HFFc6 (cell line): ENCODE results near the gene SSR1. TPM values are rescaled to one million over a fixed set of nuclear protein-coding genes. Genes with fewer than 3 reads are reported as not detected.

Experiments used
- DNase-seq: peaks from one replicate; pipeline ENCODE4 v3.0.0-alpha.2; 2018
- H3K27ac Mint-ChIP-seq: 2 replicates; pipeline ENCODE4 v1.8.0; 2020; ENCODE audit warnings: mild to moderate bottlenecking, mixed read lengths
- H3K27me3 Mint-ChIP-seq: 2 replicates; pipeline ENCODE4 v1.8.0; 2021; ENCODE audit warnings: mild to moderate bottlenecking, moderate library complexity, mixed read lengths; ENCODE audit not compliant: insufficient read depth
- H3K36me3 Mint-ChIP-seq: 2 replicates; pipeline ENCODE4 v1.8.0; 2021; ENCODE audit warnings: low read depth, mixed read lengths
- H3K4me1 Mint-ChIP-seq: 2 replicates; pipeline ENCODE4 v1.8.0; 2020; ENCODE audit warnings: low read depth, mixed read lengths
- H3K4me3 Mint-ChIP-seq: 2 replicates; pipeline ENCODE4 v1.8.0; 2020; ENCODE audit warnings: mild to moderate bottlenecking, moderate library complexity, mixed read lengths
- H3K9me3 Mint-ChIP-seq: 2 replicates; pipeline ENCODE4 v1.8.0; 2020; ENCODE audit warnings: mild to moderate bottlenecking, mixed read lengths
- CTCF ChIP-seq: fragments of 200-600 bp; sonication (generic); IDR thresholded peaks from 2 replicates; pipeline ENCODE4 v1.5.0; 2021; ENCODE audit warnings: antibody characterized with exemption, mild to moderate bottlenecking
- total RNA-seq, 6 experiments: library from RNA; stranded (reverse); fragmentation: NEBNext Ultra II Directional; extraction: Animal tissue kit (Norgen Biotek cat#: 25700); gene quantifications; 2 replicates in 1 of 6; 3 replicates in 5 of 6; pipeline ENCODE4 v1.2.3, GENCODE V29; 2021

Gene SSR1
- total RNA-seq, 6 experiments from 2014 or later = 279 to 334 (median 307) TPM

- no peak for DNase-seq
- H3K27me3 Mint-ChIP-seq = no peaks in the 10 kb centered on the region
- peak overlapping the region; percentile 49; the same call in 1 of the 2 replicates for H3K27ac Mint-ChIP-seq
- H3K9me3 Mint-ChIP-seq = no peaks in the 10 kb centered on the region
- H3K4me3 Mint-ChIP-seq = no peak overlapping the region
- peaks cover 29% of the 10 kb centered on the region for H3K36me3 Mint-ChIP-seq
- TF ChIP-seq CTCF = no peak
- H3K4me1 Mint-ChIP-seq = peaks cover 11% of the 10 kb centered on the region; the same call in 1 of the 2 replicates
Observed at GRCh38 chr6:7300926-7301325, 12.1 kb downstream of the SSR1 start.

- no peak overlapping the region for H3K27ac Mint-ChIP-seq
- H3K4me1 Mint-ChIP-seq = no peaks in the 10 kb centered on the region
- H3K36me3 Mint-ChIP-seq = peaks cover 30% of the 10 kb centered on the region
- no peak for DNase-seq
- no peak overlapping the region for H3K4me3 Mint-ChIP-seq
- no peaks in the 10 kb centered on the region for H3K9me3 Mint-ChIP-seq
- no peak for TF ChIP-seq CTCF
- no peaks in the 10 kb centered on the region for H3K27me3 Mint-ChIP-seq
Observed at GRCh38 chr6:7298113-7298512, 14.9 kb downstream of the SSR1 start.

GRCh38 chr6:7296602-7297001 lies 16.4 kb downstream of the SSR1 start:
- Mint-ChIP-seq H3K4me1 (no peaks in the 10 kb centered on the region), H3K9me3 (no peaks in the 10 kb centered on the region), H3K36me3 (peaks cover 35% of the 10 kb centered on the region), H3K4me3 (no peak overlapping the region), H3K27ac (no peak overlapping the region), H3K27me3 (no peaks in the 10 kb centered on the region; the same call in 1 of the 2 replicates)
- DNase-seq = no peak
- no peak for TF ChIP-seq CTCF

- H3K36me3 Mint-ChIP-seq = peaks cover 28% of the 10 kb centered on the region
- H3K27me3 Mint-ChIP-seq = no peaks in the 10 kb centered on the region; the same call in 1 of the 2 replicates
- no peak for TF ChIP-seq CTCF
- DNase-seq = no peak
- H3K4me1 Mint-ChIP-seq = no peaks in the 10 kb centered on the region
- no peaks in the 10 kb centered on the region for H3K9me3 Mint-ChIP-seq
- no peak overlapping the region for H3K27ac Mint-ChIP-seq
- no peak overlapping the region for H3K4me3 Mint-ChIP-seq
Observed at GRCh38 chr6:7295916-7296315, 17.1 kb downstream of the SSR1 start.

GRCh38 chr6:7292596-7293255 lies 20.3 kb downstream of the SSR1 start:
- H3K4me3 Mint-ChIP-seq = no peak overlapping the region
- no peak for DNase-seq

More at GRCh38 chr6:7292596-7293255, 20.3 kb downstream of the SSR1 start:
- peaks cover 24% of the 10 kb centered on the region for H3K36me3 Mint-ChIP-seq
- no peaks in the 10 kb centered on the region for H3K9me3 Mint-ChIP-seq
- H3K4me1 Mint-ChIP-seq = no peaks in the 10 kb centered on the region
- no peak for TF ChIP-seq CTCF
- no peaks in the 10 kb centered on the region; the same call in 1 of the 2 replicates for H3K27me3 Mint-ChIP-seq
- peak overlapping the region; percentile 5; the same call in 1 of the 2 replicates for H3K27ac Mint-ChIP-seq
